Stimulated activated CD8-positive, alpha-beta memory T cell treated with anti-CD3 and anti-CD28 coated beads, Interleukin-2, amount 100 ng/mL, for 48 hours (primary cell): ENCODE data around the gene CUX1.

Experiments
- DNase-seq, 2 donors: peaks; one replicate each; pipeline ENCODE4 v3.0.0-alpha.2; 2020; ENCODE audit warnings: low read depth in 2 of 2

The CUX1 gene

GRCh38 chr7:102241431-102241830 lies 424.0 kb downstream of the CUX1 start:
- no peak for DNase-seq

- DNase-seq: no peak
These were observed 427.2 kb downstream of the CUX1 start for GRCh38 chr7:102244601-102245000.

DNA sequence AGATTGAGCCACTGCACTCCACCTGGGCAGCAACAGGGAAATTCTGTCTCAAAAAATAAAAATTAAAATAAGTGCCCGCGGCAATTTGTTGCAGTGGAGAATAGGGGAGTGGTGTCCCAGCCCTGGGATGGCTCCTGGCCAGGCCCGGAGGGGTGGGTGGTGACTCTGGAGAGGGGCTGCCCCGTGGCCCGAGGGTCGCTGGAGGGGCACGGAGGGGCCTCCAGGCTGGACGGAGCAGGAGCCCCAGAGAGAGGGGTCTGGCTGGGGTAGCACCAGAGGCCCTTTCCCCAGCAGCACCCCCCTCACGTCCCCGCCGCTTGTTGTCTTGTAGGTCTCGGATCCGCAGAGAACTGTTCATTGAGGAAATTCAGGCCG lies 430.6 kb downstream of the CUX1 start:
- no peak for DNase-seq

DNA sequence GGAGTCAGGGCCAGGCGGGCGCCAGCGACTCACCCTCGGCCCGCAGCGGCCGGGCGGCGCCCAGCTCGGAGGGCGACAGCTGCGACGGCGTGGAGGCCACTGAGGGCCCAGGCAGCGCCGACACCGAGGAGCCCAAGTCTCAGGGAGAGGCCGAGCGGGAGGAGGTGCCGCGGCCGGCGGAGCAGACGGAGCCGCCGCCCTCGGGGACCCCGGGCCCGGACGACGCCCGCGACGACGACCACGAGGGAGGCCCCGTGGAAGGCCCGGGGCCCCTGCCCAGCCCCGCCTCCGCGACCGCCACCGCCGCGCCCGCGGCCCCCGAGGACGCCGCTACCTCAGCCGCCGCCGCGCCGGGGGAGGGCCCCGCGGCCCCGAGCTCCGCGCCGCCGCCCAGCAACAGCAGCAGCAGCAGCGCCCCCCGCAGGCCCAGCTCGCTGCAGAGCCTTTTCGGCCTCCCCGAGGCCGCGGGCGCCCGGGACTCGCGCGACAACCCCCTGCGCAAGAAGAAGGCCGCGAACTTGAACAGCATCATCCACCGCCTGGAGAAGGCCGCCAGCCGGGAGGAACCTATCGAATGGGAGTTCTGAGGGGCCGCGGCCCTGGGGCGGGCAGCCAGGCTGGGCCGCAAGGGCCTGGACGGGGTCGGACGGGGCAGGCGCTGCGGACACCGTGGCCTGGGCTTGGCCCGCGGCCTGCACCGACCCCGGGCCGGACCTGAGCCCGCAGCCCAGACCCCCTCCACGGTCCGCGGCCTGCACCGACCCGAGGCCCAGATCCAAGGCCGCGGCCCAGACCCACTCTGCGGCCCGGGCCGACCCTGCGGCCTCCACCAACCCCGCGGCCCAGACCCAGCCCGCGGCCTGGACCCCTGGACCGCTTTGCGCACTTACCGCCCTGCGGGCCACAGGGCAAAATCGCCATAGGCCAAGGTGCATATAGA lies 431.3 kb downstream of the CUX1 start:
- no peak for DNase-seq

- no peak for DNase-seq
These were observed 434.3 kb downstream of the CUX1 start for GRCh38 chr7:102251531-102252365.

GRCh38 chr7:102252366-102252982 lies 435.0 kb downstream of the CUX1 start:
- DNase-seq: no peak

- DNase-seq: no peak
These were observed 435.9 kb downstream of the CUX1 start for GRCh38 chr7:102253066-102253972.

GRCh38 chr7:102253973-102254370 lies 436.5 kb downstream of the CUX1 start:
- DNase-seq: no peak

DNA sequence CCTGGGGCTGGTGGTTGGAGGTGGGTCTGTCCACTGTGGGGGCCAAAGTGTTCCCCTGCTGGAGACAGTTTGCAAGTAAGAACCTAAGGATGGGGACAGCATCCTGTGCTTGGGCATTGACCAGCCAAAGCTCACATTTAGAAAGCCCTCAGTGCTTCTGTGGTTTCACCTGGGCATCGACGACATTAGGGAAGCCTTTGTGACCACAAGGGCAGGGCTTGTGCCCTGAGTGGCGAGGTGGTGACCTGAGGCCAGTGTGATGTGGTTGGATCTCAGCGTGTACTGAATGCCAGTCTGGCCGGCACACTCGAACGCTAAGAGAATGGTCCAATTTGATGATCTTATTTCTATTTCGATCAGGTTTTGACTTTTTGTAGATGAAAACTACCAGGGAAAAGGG lies 437.1 kb downstream of the CUX1 start:
- no peak for DNase-seq

DNA sequence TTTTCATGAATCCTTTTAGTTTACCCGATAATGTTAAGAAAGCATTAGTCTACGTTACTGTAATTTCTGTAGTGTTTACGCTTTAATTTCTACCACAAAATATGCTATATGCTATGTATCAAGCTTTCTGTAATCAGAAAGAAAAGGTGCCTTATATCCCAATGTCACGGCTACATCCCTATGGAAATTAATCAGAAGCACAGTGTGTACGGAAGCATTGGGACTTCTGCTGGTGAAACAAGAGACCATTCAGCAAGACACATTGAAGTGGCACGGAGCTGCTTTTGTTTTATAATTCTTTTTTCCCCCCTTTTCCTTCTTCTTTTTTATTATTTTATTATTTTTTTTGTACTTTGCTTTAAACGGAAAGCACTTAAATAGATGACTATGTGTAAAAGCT lies 438.1 kb downstream of the CUX1 start:
- no peak for DNase-seq

DNA sequence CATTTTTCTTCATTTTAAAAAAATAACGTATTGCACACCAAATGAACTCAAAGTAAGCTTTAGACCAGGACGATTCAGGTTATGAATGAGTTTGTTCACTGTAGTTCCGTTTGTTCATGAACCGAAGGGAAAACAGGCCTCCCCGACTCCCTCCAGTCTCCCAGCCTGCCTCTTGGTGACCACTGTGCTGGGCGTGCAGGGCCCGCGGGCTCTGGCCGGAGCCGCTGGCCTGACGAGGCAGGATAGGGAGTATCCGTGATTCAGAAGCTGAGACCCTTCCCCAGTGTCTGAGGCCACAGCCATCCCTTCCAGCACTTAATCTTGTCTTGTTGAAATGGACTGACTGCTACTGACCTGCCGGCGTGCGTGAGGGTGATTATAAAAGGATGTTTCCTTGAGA lies 438.5 kb downstream of the CUX1 start:
- no peak for DNase-seq

- no peak for DNase-seq
These were observed 440.8 kb downstream of the CUX1 start for GRCh38 chr7:102258073-102258748.

- no peak for DNase-seq
These were observed 441.3 kb downstream of the CUX1 start for GRCh38 chr7:102258749-102259107.

GRCh38 chr7:102260856-102261255 lies 443.4 kb downstream of the CUX1 start:
- DNase-seq: no peak

DNA sequence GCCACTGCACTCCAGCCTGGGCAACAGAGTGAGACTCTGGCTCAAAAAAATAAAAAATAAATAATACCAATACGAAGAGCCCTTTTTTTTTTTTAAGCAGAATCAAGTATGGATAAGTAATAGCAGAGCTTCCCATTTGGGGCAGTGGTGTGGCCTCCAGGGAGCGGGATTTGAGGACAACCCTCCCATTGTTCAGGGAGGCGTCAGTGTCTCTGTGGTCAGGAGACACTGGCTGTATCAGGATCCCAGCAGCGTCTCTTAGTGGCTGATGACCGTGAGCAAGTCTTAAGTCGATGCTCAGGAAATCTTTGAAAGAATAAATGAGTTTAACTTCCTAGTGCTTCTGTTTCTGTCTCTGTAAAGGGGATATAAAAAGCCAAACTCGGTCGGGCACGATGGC lies 444.0 kb downstream of the CUX1 start:
- DNase-seq: no peak

- no peak for DNase-seq
These were observed 445.1 kb downstream of the CUX1 start for GRCh38 chr7:102262546-102262945.

- no peak for DNase-seq
These were observed 447.0 kb downstream of the CUX1 start for GRCh38 chr7:102264367-102264891.

GRCh38 chr7:102266541-102266940 lies 449.1 kb downstream of the CUX1 start:
- no peak for DNase-seq

GRCh38 chr7:102268635-102269034 lies 451.2 kb downstream of the CUX1 start:
- no peak for DNase-seq

- DNase-seq: no peak
These were observed 452.9 kb downstream of the CUX1 start for GRCh38 chr7:102270178-102270887.
